GM12865 (cell line): ENCODE measurements around the gene USHBP1.

Source experiments
- DNase-seq: peaks from one replicate; pipeline ENCODE4 v3.0.0; 2010; ENCODE audit warnings: low read depth
- H3K4me3 ChIP-seq: 2 replicates; pipeline ENCODE4 v1.5.1; 2011; ENCODE audit warnings: mild to moderate bottlenecking, low read depth, low read length, control low read depth
- CTCF ChIP-seq: IDR thresholded peaks from 2 replicates; pipeline ENCODE4 v1.5.1; 2011; ENCODE audit warnings: low read length, control low read depth, low read depth, inconsistent platforms; ENCODE audit not compliant: insufficient read depth; ENCODE audit errors: missing control alignments

The USHBP1 gene

DNA sequence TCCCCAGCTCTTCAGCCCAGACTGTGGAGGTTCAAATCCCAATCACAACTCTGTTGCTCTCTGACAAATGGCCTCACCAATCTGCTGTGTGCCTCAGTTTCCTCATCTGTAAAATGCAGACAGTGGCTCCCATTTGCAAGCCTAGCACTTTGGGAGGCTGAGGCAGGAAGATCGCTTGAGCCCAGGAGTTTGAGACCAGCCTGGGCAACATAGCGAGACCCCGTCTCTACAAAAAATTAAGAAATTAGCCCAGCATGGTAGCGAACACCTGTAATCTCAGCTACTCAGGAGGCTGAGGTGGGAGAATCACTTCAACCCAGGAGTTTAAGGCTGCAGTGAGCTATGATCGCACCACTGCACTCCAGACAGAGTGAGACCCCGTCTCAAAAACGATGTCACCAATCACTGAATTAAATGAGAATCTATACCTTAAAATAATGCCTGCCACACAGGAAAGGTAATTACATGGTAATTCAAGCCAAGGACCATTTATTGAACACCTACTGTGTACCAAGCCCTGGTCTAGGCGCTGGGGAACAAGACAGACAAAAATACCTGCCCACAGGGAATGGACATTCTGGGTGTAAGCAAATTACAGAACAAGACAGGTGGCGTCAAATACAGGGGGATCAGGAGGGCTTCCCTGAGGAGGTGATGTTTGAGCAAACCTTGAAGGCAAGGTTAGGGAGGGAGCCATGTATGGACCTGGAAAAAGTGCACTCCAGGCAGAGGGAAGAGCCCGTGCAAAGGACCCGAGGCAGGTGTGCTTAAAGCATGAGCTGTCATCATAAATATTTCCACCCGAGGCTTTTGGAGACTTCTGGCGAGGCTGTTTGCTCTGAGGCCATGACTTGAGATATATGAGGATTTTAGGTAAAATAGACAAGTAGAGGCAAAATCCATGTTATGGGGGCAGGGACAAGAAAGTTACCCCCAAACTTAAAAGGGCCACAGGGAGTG lies 26.5 kb downstream of the USHBP1 start:
- DNase-seq: no peak
- H3K4me3 ChIP-seq: no peak overlapping the region
- TF ChIP-seq CTCF: no peak

DNA sequence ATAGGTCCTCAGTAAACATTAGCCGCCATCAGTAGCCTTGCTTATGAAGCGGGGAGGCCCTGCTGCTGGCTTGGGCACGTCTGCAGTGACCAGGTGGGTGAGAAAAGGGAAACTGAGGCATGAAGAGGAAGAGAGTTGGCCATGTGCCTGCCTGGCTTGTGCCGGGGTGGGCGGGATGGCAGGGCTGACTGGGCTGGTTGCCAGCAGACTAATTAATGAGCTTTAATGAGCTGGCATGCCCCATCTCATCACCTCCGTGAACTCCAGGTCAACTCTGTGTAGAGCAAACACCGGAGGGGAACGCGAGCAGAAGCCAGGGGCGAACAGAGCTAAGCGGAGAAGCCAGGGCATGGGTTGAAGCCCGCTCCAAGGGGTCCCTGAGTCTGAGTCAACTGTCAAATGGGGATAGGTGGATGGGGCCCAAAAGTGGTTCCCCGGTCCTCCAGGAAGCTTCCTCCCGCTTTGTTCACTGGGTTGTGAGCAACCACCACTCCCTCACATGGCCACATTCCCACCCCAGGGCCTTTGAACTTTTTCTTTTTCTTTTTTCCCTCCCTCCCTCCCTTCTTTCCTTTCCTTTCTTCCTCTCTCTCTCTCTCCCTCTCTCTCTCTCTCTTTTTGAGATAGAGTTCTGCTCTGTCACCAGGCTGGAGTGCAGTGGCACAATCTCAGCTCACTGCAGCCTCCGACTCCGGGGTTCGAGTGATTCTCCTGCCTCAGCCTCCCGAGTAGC lies 27.6 kb downstream of the USHBP1 start:
- H3K4me3 ChIP-seq: no peak overlapping the region
- no peak for TF ChIP-seq CTCF
- DNase-seq: no peak

DNA sequence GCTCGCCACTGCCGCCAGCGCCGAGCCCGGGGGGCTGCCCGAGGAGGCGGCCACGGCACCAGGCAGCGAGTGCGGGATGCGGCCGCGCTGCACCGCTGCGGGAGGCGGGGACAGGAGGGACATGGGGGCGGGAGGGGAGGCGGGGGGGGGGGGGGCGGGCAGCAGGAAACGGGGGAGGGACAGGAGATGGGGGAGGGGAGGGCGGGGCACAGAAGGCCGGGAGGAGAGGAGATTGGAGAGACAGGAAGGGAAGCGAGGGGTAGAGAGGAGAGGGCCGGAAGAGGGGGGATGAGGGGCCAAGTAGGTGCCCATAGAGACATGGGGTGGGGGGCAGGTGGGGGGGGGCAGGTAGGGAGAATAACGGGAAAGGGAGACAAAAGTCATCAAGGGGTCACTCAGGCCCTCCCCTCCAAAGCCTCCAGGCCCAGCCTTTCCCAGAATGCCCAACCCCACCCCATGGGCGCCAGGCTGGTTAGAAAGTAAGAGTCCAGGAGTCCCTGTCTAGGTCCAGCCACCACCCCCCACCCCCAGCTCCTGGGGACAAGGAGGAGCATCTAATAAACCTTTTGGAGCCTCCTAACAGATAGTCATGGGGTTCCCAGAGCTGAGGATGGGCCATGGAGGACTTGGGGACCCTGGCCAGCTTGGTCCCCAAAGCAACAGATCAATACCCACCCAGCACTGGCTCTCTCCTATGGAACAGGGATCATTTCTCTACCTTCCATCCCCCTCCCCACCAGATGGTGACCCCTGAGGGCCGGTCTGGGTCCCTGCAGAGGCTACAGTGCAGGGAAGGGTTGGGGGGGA lies 28.4 kb downstream of the USHBP1 start:
- DNase-seq: no peak
- H3K4me3 ChIP-seq: peak overlapping the region; percentile 86

GRCh38 chr19:17235300-17235970 lies 29.1 kb downstream of the USHBP1 start:
- peak overlapping the region; percentile 86 for H3K4me3 ChIP-seq
- DNase-seq: peak; percentile 89
- TF ChIP-seq CTCF: peak; percentile 62

More for the DNA sequence above, 28.4 kb downstream of the USHBP1 start:
- no peak for TF ChIP-seq CTCF

DNA sequence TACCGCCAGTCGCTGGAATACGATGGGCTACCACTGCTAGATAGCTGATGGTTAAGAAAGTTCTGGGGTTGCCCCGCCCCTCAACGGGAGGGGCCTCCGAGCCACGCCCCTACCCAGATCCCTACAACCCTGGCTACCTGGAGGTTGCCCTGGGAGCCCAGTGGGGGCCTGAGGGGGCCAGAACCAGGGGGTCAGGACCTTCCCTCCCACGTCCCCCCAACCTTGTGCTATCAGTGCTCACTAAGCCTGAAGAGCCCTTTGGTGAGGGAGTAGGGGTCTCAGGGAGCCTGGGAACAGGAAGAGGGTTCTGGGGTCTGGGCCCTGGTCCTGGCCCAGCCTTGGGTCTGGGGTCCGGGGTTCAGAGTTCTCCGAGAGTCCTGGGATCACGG lies 29.6 kb downstream of the USHBP1 start:
- H3K4me3 ChIP-seq: peak overlapping the region; percentile 86
- peak; percentile 71 for DNase-seq
- TF ChIP-seq CTCF: no peak

DNA sequence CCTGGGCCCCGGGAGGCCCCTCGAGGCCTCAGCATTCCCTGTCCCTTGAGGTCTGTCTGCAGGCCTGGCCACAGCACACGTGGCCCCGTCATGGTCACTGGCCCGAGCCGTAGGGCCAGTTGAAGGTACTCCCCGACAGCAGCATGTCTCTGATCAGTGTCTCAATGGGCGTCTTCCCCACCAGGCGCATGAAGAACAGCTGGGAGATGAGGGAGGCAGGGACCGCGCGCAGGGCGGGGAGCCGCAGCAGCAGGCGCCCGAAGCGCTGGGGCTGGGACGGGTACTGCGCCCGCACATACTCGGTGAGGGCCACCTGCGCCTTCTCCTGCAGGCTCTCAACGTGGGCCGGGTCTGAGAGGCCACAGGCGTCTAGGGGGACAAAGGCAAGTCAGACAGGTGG lies 32.3 kb downstream of the USHBP1 start:
- no peak overlapping the region for H3K4me3 ChIP-seq
- no peak for TF ChIP-seq CTCF
- DNase-seq: no peak
